GM12872 (cell line): ENCODE results near the gene TSPYL4.
A peak's percentile ranks its signal among the peaks of the same experiment; 100 is the strongest.

Source experiments
- TF ChIP-seq, protein P1 (sequence below): IDR thresholded peaks from 3 replicates; pipeline ENCODE4 v1.5.1; 2011; ENCODE audit warnings: low read depth, mild to moderate bottlenecking, low read length, moderate library complexity; ENCODE audit not compliant: insufficient read depth

Gene TSPYL4

DNA sequence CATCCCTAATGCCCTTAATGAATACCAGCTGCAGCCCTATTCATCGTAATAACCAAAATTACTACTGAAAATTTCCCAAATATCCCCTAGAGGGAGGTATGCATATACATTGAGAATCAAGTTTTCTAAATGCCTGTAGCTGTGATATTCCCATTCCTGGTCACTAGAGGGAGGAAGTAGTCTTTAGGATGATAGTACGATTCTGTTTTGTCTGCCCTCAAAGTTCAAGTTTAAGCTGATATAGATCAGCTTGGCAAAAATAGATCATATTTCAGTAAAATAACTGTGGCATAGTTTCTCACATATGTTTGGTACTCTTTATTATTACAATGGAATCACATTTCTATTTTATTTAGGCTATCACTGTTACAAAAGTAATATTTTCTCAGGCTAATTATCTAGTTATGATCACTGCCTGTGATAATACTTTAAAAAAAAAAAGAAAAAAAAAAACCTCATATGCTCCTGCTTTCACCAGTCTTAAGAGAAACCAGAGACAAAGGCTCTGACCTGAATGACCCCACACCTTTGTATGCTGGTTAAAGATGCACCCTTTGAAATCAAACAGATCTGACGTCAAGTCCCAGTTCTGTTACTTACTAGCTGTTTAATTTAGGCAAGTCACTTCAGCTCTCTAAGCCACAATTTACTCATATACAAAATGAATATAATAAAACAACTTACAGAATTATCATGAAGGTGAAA, 14.9 kb upstream of the TSPYL4 start:
- TF ChIP-seq, protein P1, sequence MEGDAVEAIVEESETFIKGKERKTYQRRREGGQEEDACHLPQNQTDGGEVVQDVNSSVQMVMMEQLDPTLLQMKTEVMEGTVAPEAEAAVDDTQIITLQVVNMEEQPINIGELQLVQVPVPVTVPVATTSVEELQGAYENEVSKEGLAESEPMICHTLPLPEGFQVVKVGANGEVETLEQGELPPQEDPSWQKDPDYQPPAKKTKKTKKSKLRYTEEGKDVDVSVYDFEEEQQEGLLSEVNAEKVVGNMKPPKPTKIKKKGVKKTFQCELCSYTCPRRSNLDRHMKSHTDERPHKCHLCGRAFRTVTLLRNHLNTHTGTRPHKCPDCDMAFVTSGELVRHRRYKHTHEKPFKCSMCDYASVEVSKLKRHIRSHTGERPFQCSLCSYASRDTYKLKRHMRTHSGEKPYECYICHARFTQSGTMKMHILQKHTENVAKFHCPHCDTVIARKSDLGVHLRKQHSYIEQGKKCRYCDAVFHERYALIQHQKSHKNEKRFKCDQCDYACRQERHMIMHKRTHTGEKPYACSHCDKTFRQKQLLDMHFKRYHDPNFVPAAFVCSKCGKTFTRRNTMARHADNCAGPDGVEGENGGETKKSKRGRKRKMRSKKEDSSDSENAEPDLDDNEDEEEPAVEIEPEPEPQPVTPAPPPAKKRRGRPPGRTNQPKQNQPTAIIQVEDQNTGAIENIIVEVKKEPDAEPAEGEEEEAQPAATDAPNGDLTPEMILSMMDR: peak; percentile 63

DNA sequence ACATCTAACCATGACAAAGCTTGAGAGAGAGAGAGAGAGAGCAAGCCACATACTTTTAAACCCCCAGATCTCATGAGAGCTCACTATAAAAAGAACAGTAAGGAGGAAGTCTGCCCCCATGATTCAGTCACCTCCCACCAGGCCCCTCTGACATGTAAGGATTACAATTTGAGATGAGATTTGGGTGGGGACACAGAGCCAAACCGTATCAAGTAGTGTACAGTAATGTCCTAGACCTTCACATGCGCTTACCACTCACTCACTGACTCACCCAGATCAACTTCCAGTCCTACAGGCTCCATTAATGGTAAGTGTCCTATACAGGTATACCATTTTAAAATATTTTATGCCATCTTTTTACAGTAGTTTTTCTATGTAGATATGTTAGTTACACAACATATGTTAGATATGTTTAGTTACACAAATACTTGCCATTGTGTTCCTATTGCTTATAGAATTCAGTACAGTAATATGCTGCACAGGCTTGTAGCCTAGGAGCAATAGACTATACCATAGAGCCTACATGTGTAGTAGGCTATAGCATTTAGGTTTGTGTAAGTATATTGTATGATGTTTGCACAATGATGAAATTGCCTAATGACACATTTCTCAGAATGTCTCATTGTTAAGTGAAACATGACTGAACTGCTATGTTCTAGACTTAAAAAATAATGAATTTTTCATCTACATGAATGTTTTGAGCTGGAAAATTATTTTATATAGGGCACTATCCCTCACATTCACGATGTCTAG, 14.1 kb upstream of the TSPYL4 start:
- TF ChIP-seq, protein P1: no peak

DNA sequence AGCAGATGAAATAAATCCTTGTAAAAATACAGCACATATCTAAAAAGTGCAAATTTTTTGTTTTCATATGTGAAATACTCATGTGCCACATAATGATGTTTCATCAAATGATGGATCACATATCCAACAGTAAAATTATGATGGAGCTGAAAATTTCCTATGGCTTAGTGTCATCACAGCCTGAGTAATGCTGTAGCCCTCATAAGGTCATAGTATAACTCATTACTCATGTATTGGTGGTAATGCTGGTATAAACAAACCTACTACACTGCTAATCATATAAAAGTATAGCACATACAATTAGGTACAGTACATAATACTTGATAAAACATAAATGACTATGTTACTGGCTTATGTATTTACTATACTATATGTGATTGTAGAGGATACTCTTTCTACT, 12.9 kb upstream of the TSPYL4 start:
- TF ChIP-seq, protein P1: no peak

DNA sequence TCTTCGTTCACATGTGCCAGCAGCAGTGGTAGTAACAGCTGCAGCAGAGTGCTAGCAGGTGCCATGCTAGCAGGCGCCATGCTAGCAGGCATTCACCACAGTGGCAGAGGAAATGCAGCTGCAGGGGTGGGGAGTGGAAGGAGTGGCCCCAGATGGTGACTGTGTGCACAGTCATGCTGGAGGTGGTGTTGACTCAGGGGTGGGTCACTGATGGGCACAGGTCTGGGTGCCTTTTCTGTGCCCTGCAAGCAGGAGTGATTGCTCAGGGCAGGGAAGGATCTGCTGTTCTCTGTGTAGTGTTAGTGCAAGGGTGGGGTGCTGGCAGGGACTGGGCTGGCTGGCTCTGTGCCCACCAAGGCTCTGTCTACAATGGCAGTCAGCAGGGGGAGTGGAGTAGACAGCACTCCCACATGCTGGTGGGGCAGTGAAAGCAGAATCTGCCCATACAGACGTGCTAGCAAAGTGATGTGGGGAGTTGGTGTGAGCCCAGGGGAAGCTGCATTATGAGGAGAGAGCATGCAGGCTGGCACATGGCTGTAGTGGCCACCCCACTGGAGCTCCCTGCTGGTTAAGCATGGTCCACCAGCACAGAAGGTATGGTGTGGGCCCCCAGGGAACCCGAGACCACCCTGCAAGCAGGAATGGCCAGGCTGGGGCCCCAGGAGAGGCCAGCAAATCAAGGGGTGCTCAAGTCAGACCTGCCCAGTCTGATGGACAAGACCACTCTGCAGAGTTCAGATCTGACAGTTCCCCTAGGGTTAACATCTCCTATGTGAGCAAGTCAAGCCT, 11.4 kb upstream of the TSPYL4 start:
- TF ChIP-seq, protein P1: no peak

DNA sequence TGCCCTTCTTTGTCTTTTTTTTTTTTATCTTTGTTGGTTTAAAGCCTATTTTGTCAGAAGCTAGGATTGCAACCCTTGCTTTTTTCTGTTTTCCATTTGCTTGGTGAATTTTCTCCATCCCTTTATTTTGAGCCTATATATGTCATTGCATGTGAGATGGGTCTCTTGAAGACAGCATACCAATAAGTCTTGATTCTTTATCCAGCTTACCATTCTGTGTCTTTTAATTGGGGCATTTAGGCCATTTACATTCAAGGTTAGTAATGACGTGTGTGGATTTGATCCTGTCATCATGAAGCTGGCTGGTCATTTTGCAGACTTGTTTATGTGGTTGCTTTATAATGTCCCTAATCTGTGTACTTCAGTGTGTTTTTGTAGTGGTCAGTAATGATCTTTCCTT, 9.5 kb upstream of the TSPYL4 start:
- TF ChIP-seq, protein P1: no peak

DNA sequence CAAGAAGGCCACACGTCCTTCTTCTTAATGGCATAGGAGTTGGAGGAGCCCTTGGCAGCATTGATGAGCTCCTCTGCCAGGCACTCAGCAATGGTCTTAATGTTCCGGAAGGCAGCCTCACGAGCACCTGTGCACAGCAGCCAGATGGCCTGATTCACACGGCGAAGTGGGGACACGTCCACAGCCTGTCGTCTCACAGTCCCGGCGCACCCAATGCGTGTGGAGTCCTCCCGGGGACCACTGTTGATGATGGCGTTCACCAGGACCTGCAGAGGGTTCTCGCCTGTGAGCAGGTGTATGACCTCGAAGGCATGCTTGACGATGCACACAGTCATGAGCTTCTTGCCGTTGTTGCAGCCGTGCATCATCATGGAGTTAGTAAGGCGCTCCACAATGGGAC, 4.6 kb upstream of the TSPYL4 start:
- TF ChIP-seq, protein P1: no peak

DNA sequence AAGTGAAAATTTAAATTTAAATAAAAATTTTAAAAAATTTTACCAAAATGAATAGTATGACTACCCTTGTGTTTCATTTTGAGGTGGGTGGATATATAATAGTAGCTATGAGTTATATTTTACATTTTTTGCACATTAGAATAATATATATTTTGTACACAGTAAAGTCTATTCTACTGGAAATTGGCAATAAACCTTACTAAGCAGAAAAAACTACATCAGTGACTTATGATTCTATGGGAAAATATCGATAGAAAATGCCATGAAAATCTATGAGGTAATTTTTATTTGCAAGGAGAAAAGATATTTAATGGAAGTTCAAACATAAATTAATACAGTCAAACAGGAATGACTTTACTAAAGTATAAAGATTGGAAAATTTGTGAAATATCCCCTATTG, 2.8 kb upstream of the TSPYL4 start:
- TF ChIP-seq, protein P1: no peak
